GM21447 (cell line): ENCODE measurements around the gene ZBTB26.

Source experiments
- ATAC-seq: cut with Tn5 transposase; IDR thresholded peaks from one replicate; pipeline ENCODE4 v1.9.1; 2021; ENCODE audit not compliant: unreplicated experiment

Gene ZBTB26, protein sequence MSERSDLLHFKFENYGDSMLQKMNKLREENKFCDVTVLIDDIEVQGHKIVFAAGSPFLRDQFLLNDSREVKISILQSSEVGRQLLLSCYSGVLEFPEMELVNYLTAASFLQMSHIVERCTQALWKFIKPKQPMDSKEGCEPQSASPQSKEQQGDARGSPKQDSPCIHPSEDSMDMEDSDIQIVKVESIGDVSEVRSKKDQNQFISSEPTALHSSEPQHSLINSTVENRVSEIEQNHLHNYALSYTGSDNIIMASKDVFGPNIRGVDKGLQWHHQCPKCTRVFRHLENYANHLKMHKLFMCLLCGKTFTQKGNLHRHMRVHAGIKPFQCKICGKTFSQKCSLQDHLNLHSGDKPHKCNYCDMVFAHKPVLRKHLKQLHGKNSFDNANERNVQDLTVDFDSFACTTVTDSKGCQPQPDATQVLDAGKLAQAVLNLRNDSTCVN

DNA sequence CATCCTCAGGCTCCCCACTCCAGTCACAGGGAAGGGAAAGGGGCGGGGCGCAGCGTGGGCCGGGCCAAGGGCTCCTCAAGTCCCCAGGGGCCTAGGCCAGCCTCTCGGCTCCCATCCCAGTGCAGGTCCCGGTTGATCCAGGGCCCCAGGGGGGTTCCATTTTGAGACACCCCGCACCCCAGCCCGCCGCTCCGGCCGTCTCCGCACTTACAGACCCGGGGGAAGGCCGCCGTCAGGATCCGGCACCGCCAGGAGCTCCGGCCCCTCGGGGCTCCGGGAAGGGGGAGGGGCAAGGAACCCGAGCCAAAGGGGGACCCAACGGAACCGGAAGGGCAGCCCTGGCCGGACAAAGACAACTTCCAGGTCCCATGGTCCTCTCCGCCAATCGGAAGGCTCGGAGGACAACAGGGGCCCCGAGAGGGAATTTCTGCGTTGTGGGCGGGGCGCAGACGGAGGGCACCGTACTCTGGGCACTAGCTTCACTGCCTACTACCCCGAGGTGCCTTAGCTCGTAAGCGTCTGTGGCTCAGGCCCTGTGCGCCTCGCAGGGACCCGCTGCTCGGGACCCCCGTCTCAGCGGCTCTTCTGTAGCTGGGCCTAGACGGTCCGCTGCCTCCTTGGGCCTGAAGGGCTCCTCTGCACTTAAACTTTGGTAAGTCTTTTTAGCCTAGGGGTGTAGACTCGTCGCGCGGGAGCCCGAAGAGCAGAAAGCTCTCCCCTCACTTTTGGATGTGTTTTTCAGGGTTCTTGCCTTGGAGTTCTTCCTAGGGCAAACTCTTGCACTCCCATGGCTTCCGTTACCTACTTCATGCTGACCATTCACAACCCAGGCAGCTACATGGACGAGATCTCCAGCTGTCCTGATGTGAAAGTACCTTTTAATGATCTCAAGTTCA, at the start of gene ZBTB26:
Gene ZBTB26 (minus strand): TSS at position 287 of the 896 bp plus-strand sequence. CDS start 11,578 bp downstream, outside the sequence.
- ATAC-seq = peak; percentile 97

DNA sequence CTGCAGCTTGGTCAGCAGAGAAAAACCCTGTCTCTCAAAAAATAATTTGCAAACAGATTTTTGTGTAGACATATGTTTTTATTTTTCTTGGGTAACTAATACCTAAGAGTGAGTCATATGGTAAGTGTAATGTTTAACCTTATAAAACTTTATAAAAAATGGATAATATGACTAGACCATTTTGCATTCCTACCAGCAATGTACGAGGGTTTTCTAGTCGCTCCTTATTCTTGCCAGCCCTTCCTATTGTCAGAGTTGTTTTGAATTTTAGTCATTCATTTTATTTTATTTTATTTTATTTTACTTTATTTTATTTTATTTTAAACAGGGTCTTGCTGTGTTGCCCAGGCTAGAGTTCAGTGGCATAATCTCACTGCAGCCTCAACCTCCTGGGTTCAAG, 47.3 kb upstream of the ZBTB26 start:
- ATAC-seq = no peak

DNA sequence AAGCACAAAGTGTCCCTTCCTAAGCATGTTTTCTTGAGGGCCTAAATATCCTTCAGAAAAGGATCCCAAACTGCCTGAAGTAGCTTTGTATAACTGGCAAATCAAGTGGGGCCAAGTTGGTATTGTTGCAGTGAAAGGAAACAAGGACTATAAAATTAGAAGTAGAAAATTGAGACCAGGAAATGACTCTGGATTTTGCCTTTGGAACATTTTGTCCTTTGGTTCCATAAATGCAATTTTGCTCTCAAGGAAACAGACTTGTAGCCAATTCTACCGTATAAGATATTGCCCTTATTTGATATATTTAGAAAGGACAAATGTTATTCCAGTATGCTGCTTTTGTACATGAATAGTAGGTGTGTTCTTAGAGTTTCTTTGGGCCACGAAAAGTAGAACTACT, 43.9 kb upstream of the ZBTB26 start:
- no peak for ATAC-seq

DNA sequence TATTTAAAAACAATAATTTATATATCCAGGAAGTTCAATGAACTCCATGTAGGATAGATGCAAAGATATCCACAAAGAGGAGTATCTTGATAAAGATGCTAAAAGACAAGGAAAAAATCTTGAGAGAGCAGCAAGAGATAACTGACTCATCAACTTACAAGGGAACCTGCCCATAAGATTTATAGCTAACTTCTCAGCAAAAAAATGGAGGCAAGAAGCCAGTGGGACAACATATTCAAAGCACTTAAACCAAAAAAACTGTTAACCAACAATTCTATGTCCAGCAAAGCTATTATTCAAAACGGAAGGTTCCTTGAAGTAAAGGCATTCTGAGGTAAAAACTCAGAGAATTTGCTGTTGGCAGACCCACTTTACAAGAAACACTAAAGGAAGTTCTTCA, 29.8 kb upstream of the ZBTB26 start:
- ATAC-seq = no peak

DNA sequence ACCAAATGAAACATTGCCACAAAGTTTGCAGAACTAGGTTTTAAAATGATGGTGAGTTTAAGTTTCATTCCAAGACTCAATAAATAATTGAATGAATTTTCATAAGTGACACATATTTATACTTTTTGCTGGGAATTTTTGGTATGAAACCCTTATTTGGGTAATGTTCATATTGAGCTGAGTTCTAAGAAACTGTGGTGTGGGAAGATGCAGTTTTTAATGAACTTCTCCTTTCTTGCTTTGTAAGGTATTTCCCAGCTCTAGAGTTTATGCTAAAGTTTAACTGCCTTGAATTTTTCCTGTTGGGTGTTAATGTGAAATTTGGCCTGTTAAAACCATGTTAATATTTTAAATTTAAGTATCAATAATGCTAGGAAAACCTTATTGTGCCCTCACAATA, 24.6 kb upstream of the ZBTB26 start:
- ATAC-seq = no peak

DNA sequence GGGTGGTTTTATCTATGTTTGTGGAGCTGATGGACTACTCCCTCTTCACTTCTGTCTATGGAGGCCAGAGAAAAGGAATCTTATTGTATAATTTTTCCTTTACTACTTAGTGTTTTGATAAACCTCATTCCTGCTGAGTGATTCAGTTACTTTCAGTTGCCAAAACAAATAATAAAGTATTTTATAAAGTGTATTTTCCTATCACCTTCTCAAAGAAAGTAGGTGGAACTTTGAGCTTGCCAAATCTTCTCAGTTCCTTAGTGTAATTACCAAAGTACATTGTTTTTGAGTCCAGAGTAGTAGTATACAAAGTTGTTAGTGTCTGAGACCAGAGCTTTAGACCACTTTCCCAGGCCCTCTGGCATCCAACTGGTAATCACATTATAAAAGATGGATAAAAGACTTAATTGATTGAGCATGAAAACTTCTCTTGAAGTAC, 23.0 kb upstream of the ZBTB26 start:
- ATAC-seq = no peak

DNA sequence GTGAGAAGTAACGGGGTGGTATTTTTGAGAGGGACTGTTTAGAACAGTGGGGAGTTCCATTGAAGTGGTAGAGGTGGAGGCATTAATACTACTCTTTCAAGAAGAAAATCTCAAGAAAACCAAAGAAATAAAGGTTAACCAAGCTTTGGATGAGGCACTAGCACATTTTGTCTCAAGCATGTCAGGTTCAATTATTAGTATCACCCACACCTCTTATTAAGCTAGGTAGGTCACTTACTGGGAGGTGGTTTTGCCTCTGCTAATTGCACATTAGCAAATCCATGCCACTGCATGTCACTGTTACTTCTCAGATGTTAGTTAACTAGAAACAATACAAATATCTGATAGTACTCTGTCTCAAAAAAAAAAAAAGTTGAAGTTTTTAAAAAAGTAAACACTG, 19.7 kb upstream of the ZBTB26 start:
- no peak for ATAC-seq

DNA sequence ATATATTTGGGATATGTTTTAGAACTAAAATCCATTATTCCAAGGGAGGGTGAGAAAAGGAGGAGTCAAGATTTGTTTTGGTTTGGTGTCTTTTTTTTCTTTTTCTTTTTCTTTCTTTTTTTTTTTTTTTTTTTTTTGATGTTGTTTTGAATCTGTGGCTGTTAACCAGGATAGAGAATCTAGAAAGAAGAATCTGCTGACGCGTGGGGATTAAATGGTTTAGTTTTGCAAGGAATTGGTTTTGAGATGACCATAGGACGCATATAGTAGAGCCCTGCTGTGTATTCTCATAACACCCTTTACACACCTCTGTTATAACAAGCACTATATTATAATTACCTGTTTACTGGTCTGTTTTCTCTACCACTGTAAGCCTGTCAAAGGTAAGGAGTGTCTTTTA, 19.0 kb upstream of the ZBTB26 start:
- no peak for ATAC-seq

DNA sequence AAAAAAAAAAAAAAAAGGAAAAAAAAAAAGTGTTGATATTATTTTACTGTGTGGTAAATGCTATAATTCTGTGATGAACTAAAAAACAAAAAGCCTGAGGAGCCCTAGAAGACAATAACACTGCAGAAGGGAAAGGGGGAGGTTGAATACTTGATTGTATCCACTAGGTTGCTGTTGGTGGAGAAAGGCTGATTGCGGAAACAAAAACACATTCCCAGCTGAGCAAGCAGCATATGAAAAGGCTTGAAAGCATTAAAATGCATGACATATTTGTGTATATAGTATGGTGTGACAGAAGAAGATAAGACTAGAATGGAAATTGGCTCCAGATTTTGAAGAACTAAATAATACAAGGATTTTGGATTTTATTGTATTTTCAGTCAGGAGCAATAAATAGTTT, 18.4 kb upstream of the ZBTB26 start:
- ATAC-seq = no peak

DNA sequence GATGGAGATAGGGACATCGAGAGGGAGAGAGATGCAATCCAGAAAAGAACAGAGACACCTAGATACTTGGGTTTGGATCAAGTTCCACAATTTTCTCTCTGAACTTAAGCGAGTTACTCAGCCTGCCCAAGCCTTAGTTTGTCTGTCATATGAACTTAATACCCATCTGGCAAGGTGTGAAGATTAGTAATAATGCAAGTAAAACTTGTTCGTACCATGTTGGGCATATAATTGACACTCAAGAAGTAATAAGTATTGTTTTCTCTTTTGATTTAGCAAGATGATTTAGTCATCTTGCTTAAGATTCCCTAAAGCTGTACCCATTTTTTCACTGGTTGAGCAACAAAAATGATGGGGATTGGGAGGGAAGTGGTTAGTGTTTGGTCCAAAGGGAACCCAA, 17.0 kb upstream of the ZBTB26 start:
- ATAC-seq = no peak

DNA sequence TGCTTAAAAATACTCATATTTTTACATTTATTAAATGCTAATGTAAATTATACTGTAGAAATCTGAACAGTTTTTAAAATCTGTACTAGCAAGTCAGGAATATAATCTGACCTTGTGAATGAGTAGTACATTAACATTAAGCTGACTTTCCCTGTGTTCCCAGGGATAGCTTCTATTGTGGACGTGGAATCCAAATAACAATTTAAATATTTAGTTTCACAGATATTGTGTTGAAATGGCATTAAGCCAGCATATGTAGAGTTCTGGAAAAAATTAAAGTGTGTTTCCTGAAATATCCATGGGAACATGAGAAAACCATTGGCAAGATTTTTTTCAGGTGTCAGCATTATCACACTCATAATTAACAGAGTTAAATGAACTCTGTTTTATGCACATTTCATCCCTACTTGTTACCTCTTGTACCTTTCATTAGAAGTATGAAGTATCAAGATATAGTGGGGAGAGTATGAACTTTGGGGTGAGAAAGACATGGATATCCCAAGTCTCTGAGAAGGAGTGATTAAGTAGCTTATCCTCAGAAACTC, 15.2 kb upstream of the ZBTB26 start:
- no peak for ATAC-seq

DNA sequence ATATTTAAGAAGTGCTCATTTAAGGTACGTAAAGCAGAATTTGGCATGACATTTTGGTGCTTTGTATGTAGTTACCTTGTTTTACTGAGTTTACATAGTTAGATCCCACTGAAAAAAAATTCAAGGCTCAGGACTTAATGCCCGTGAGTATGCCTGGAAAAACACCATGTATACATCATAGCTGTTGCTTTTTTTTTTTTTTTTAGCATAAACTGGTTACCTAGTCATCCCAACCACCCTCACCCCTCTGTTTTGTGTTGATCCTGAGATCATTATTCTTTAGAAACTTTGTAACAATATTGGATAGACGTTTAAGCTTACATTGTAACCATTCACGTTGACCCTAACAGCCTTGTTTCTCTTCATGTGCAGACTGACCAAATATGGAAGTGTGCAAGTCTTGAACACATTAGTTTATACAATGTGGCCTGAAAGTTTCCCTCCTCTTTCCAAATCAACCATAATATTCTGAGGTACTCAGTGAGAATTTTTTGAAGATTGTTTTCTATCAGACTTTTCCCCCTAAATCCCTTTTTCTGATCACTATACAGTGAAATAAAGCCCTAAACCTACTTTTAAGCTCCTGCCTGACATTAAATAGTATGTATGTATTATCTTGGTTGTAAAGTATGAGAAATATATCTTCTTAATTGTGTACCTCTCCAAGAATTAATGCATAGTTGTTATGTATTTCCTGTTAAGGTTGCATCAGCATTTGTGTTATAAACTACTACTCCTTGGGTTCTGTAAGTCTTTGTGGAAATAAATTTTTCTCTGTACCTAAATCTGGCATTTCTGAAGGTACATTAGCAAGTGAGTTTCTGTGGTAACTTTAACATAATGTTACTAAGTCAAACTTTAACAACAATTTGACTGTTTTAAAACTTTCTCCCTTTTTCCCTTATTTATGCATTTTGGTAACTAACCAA, 13.9 kb upstream of the ZBTB26 start:
- ATAC-seq = no peak

DNA sequence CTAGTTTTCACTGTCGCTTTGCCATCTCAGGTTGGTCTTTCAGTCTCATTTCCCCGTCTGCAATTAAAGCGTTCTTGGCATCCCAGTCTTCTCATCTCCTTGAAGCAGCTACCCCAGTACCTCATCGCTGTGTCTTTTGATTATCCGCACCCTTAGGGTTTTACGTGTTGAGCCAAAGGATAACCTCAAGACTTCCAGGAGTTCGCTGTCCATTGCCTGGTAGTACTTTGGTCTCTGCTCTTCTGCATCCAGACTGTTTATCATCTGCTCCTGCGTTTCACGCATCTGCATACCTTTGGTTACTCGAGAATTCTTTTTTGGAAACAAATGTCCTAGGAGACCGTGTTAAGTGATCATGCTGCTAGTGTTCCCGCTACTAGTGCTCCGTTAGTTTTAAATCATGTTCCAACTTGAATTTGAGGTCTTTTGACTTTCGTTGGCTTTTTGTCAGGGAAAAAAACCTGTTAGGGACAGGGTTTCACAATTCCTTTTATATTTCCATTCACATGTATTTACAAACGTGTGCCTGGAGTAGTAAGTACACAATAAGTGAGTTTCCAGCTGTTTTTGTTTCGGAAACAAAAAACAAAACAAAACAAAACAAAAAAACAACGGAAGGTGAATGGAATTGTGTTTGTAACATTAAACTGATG, 10.4 kb upstream of the ZBTB26 start:
- no peak for ATAC-seq

DNA sequence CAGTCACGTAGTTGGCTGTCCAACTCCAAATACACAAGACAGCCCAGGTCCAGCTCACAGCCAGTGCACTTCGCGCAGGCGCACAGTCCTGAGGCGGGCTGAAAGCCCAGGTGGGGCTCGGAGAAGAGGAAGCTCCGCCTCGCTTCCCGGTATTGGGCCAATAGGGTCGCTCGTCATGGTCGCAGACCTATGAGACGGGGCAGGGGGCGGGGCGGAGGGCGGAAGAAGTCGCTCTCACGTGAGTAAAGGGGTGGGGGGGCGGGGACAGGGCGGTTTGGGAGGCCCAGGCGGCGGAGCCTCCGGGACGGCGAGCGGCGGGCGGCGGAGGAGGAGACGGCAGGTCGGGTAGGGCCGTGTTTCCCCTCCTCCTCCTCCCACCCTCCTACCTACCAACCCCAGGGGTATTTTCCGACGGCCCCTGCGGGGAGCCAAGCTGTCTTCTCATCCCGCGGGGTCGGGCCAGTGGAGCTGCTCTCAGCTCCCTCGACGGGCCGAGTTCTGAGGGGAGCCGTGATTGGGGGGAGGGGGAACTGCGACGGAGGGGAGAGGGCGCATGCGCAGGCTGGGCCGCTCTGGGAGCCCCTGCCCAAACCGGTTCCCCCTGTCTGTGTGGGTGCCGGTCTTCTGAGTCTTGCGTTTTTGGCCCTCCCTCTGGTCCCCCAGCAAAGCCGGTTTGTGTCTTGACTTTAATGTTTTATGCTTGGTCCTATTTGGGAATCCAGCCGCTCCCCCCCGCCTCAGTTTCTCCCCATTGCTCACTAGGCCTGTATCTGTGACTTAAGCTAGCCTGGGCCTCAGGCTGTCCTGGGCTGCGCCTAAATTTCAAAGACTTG, 9.7 kb upstream of the ZBTB26 start, which contains the start of gene RABGAP1:
Gene RABGAP1 (plus strand): TSS at position 272 of the 833 bp plus-strand sequence. CDS start 16,040 bp downstream, outside the sequence.
- ATAC-seq = peak; percentile 96

DNA sequence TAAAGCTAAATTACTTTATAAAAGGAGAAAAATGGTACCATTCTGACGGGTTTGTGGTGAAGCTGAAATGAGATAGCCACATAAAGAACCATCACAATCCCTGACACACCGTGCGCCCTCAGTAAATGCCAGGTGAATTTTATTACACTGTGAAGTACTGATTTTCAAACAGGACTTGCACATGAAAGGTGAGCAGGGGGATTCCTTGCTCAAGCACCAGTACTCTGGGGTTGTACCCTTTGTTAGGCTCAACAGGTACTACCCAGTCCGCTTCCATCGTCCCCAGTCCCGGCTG, 9.1 kb upstream of the ZBTB26 start:
- no peak for ATAC-seq

DNA sequence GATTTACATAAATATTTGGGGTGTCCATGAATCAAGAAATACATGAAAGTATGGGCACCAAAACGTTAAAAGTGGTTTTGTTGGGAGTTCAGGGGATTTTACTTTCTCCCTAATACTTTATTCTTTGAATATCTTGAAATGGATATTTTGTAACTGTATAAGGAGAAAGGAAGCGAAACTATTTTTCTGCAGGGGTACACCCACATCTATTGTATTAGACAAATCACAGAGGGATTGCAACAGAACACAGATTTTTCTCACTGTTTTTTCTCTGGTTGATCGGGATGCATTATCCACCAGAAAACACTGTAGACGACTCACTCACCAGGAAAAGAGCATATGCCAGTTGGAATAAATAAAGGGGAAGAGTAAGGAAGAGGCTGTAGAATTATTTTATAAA, 8.3 kb upstream of the ZBTB26 start:
- ATAC-seq = no peak

DNA sequence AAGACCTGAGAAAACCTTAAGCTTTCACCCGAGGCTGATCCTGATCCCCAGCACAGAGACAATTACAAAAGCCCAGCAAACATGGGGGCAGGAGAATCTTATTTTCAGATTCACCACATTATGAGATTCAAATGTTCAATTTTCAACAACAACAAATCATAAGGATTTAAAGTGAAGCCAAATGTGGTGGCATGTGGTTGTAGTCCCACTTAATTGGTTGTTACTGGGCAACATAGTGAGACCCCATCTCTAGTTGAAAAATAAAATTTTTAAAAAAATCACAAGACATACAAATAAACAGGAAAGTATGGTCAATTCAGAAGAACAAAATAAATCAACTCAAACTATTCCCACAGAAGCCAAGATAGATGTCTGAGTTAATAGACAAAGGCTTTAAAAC, 5.6 kb upstream of the ZBTB26 start:
- ATAC-seq = no peak

DNA sequence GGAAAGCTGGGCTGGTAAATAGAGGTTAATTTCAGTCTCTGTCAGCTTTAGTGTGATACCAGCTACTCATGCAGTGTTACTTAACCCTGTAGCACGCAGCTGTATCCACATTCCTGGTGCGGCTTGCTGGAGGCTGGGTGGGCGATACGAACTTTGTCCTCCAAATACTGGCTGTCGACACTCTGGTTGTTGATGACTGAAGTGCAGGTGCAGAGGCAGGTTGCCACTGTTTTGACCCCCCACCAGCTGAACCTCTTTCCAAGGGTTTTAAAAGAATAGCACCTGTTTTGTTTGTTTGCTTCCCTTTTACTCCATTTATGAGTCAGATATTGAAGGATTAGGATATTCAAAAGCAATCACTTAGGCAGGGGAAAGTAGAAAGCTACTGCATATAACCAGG, 5.2 kb upstream of the ZBTB26 start:
- no peak for ATAC-seq

DNA sequence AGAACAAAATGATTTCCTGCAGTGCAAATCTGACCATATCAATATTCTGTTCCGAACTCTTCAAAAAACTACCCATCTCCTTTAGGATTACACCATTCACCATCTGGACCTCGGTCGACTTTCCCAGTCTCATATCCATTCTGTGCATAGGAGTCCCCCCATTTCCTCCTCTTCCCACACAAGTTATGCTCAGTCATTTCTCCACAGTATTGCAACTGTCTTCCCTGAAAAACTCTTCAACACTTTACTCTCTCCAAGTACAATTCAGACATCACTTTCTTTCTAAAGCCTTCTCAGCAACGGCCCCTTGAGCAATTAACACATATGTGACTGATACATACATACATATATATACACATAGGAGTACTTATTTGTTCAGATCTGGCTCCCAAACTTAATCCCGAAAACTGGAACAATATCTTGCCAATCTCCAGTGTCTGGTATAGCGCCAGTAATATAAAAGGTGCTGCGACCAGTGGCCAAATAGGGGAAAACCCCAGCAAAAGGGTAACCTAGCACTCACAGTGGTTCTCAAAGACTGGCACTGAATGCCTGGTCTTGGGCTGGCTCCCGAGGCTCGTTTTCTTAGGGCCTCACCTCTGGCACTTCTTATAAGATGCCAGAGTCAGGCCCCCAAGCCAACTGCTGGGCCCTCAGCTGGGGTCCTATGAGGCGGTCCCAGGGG, 629 bp downstream of the ZBTB26 start:
- ATAC-seq = no peak
